ENCODE results near the gene SLC26A1. TPM values are rescaled to one million over a fixed set of nuclear protein-coding genes. Genes with fewer than 3 reads are reported as not detected.

SLC26A1 gene
- total and polyA plus RNA-seq, 3 donors from 2014 or later: 0.51 to 2.0 (median 0.99) TPM

DNA sequence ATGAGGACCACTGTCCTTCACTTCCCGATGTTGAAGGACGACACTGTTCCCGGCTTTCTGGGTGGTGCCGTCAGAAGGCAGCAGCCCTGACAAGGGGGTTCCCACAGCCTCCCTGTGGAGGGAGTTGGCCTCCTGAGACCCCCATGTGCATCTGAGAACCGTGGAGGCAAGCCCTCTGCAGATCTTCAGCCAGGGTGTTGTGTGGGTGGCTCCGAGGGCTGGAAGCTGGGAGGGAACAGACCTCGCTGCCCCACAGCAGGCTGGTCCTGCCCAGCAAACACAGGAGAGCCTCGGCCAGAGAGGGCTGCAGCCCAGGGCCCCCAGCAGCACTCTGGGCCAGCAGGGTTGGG is 36.0 kb downstream of the SLC26A1 start:
- no peaks in the 10 kb centered on the region for H3K4me1 ChIP-seq
- intact Hi-C loops (cut with DNase I; ENCODE audit: low total_unique reads): no loop called here
- DNase-seq: no peak
- no peak overlapping the region for H3K4me3 ChIP-seq
- H3K27ac ChIP-seq: no peak overlapping the region
- WGBS, 2 donors: 82% methylated on average over 8 of the region's 8 CpGs; no CpG with 5 or more reads in 1 of the 2 donors
- no peaks in the 10 kb centered on the region for H3K27me3 ChIP-seq
- no peaks in the 10 kb centered on the region for H3K36me3 ChIP-seq (ENCODE audit: low read depth, missing control alignments)
- no peaks in the 10 kb centered on the region for H3K9me3 ChIP-seq
- TF ChIP-seq CTCF (IDR thresholded peaks at IDR 0.05) (no peak), POLR2A (IDR thresholded peaks at IDR 0.05) (no peak)

GRCh38 chr4:956531-957230 is 36.5 kb downstream of the SLC26A1 start:
- Histone ChIP-seq H3K36me3 (ENCODE audit: low read depth, missing control alignments) (no peaks in the 10 kb centered on the region), H3K27ac (no peak overlapping the region), H3K9me3 (no peaks in the 10 kb centered on the region), H3K4me1 (no peaks in the 10 kb centered on the region), H3K27me3 (no peaks in the 10 kb centered on the region), H3K4me3 (no peak overlapping the region)
- WGBS, 2 donors: 81 to 84% methylated on average over 12 to 14 of the region's 14 CpGs
- no peak for DNase-seq
- intact Hi-C loops (cut with DNase I; ENCODE audit: low total_unique reads): no loop called here
- TF ChIP-seq CTCF (IDR thresholded peaks at IDR 0.05): no peak
- no peak for TF ChIP-seq POLR2A (IDR thresholded peaks at IDR 0.05)

DNA sequence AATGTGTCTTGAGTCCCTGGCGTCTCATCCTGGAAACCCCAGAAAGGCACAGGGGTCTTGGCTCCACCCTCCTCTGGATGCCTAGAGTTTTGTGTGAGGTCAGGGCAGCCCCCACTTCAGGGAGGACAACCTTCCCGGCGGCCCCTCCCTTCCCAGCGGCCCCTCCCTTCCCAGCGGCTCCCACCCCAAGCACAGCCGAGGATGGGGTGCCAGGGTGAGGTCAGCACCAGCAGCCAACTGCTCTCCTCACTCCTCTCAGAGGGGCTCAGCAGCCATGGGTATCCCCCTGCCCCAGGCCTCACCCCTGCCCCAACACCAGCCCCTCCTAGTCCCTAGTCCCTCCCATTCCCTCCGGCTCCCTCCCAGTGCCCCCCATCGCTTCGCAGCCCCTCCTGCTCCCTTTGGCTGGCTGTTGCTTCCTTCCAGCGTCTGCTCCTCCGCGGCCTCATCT is 37.2 kb downstream of the SLC26A1 start:
- 79 to 94% methylated on average over 7 to 12 of the region's 12 CpGs for WGBS, 2 donors
- no peak overlapping the region for H3K4me3 ChIP-seq
- no peaks in the 10 kb centered on the region for H3K4me1 ChIP-seq
- H3K36me3 ChIP-seq (ENCODE audit: low read depth, missing control alignments): no peaks in the 10 kb centered on the region
- no peaks in the 10 kb centered on the region for H3K27me3 ChIP-seq
- no peaks in the 10 kb centered on the region for H3K9me3 ChIP-seq
- no peak for DNase-seq
- no peak overlapping the region for H3K27ac ChIP-seq
- intact Hi-C loops (cut with DNase I; ENCODE audit: low total_unique reads): no loop called here
- no peak for TF ChIP-seq CTCF (IDR thresholded peaks at IDR 0.05)
- TF ChIP-seq POLR2A (IDR thresholded peaks at IDR 0.05): no peak

- intact Hi-C loops (cut with DNase I; ENCODE audit: low total_unique reads): no loop called here
- Histone ChIP-seq H3K4me1 (no peaks in the 10 kb centered on the region), H3K9me3 (no peaks in the 10 kb centered on the region), H3K27ac (no peak overlapping the region), H3K27me3 (no peaks in the 10 kb centered on the region), H3K4me3 (no peak overlapping the region), H3K36me3 (ENCODE audit: low read depth, missing control alignments) (no peaks in the 10 kb centered on the region)
- no peak for TF ChIP-seq CTCF (IDR thresholded peaks at IDR 0.05)
- TF ChIP-seq POLR2A (IDR thresholded peaks at IDR 0.05): no peak
- 95 to 99% methylated on average over 7 to 33 of the region's 33 CpGs for WGBS, 2 donors
- DNase-seq: no peak
Measured at GRCh38 chr4:955161-955921, 37.9 kb downstream of the SLC26A1 start.
